Effector memory CD4-positive, alpha-beta T cell (primary cell): ENCODE results near the gene BDKRB2.
"Not testable (repeated sequence)": the region's sequence is repeated elsewhere in the genome, so short reads cannot be mapped to it uniquely, and the experiment has no call there.

Experiments used
- DNase-seq, 3 donors: peaks; one replicate each; pipeline ENCODE4 v3.0.0-alpha.2; 2020
- H3K27ac ChIP-seq: 2 replicates; pipeline ENCODE4 v1.7.0; 2013; ENCODE audit warnings: mild to moderate bottlenecking, low read length, moderate library complexity; ENCODE audit not compliant: insufficient read depth, poor library complexity, severe bottlenecking
- H3K27me3 ChIP-seq: replicated peaks from 2 replicates; pipeline ENCODE4 v1.7.0; 2013; ENCODE audit warnings: mild to moderate bottlenecking, low read length; ENCODE audit not compliant: insufficient read depth, control insufficient read depth, poor library complexity, severe bottlenecking
- H3K36me3 ChIP-seq: 2 replicates; pipeline ENCODE4 v1.7.0; 2013; ENCODE audit warnings: mild to moderate bottlenecking, low read length, moderate library complexity; ENCODE audit not compliant: control insufficient read depth, insufficient read depth
- H3K4me1 ChIP-seq: 2 replicates; pipeline ENCODE4 v1.7.0; 2013; ENCODE audit warnings: low read length, mild to moderate bottlenecking; ENCODE audit not compliant: control insufficient read depth, insufficient read depth, poor library complexity, severe bottlenecking
- H3K4me3 ChIP-seq: 2 replicates; pipeline ENCODE4 v1.7.0; 2013; ENCODE audit warnings: low read length, low read depth, mild to moderate bottlenecking; ENCODE audit not compliant: insufficient read depth, poor library complexity, severe bottlenecking
- H3K9me3 ChIP-seq: 2 replicates; pipeline ENCODE4 v1.7.0; 2013; ENCODE audit warnings: mild to moderate bottlenecking, low read length, moderate library complexity; ENCODE audit not compliant: control insufficient read depth

BDKRB2 gene

GRCh38 chr14:96238676-96239265 is 34.1 kb downstream of the BDKRB2 start:
- Histone ChIP-seq H3K4me3 (no peak overlapping the region), H3K27ac (no peak overlapping the region), H3K27me3 (no peaks in the 10 kb centered on the region), H3K4me1 (no peaks in the 10 kb centered on the region), H3K36me3 (no peaks in the 10 kb centered on the region), H3K9me3 (no peaks in the 10 kb centered on the region)
- no peak for DNase-seq

- no peaks in the 10 kb centered on the region for H3K4me1 ChIP-seq
- no peak for DNase-seq
Measured at GRCh38 chr14:96239711-96240141, 35.1 kb downstream of the BDKRB2 start.

GRCh38 chr14:96240641-96241040 is 36.0 kb downstream of the BDKRB2 start:
- Histone ChIP-seq H3K4me1 (no peaks in the 10 kb centered on the region), H3K36me3 (no peaks in the 10 kb centered on the region), H3K27ac (no peak overlapping the region), H3K27me3 (no peaks in the 10 kb centered on the region), H3K9me3 (no peaks in the 10 kb centered on the region), H3K4me3 (no peak overlapping the region)
- DNase-seq = no peak

More at GRCh38 chr14:96239711-96240141, 35.1 kb downstream of the BDKRB2 start:
- Histone ChIP-seq H3K27ac (no peak overlapping the region), H3K9me3 (no peaks in the 10 kb centered on the region), H3K27me3 (no peaks in the 10 kb centered on the region), H3K4me3 (no peak overlapping the region), H3K36me3 (no peaks in the 10 kb centered on the region)

- Histone ChIP-seq H3K27me3 (no peaks in the 10 kb centered on the region), H3K36me3 (no peaks in the 10 kb centered on the region), H3K4me3 (no peak overlapping the region), H3K27ac (no peak overlapping the region), H3K9me3 (no peaks in the 10 kb centered on the region), H3K4me1 (no peaks in the 10 kb centered on the region)
- no peak for DNase-seq
Measured at GRCh38 chr14:96242126-96242525, 37.5 kb downstream of the BDKRB2 start.

- Histone ChIP-seq H3K9me3 (no peaks in the 10 kb centered on the region), H3K36me3 (no peaks in the 10 kb centered on the region), H3K4me1 (no peaks in the 10 kb centered on the region), H3K27me3 (no peaks in the 10 kb centered on the region), H3K4me3 (no peak overlapping the region), H3K27ac (no peak overlapping the region)
- no peak for DNase-seq
Measured at GRCh38 chr14:96243785-96244184, 39.1 kb downstream of the BDKRB2 start.

- not testable (repeated sequence) for H3K27me3 ChIP-seq, H3K27ac ChIP-seq, DNase-seq, H3K36me3 ChIP-seq, H3K4me3 ChIP-seq, H3K9me3 ChIP-seq, H3K4me1 ChIP-seq
Measured at GRCh38 chr14:96245074-96245473, 40.4 kb downstream of the BDKRB2 start.

GRCh38 chr14:96245710-96246538 is 41.3 kb downstream of the BDKRB2 start:
- Histone ChIP-seq H3K9me3 (no peaks in the 10 kb centered on the region), H3K36me3 (no peaks in the 10 kb centered on the region), H3K27ac (no peak overlapping the region), H3K4me3 (no peak overlapping the region), H3K27me3 (no peaks in the 10 kb centered on the region), H3K4me1 (no peaks in the 10 kb centered on the region)
- no peak for DNase-seq

- no peaks in the 10 kb centered on the region for H3K9me3 ChIP-seq
- H3K27ac ChIP-seq = no peak overlapping the region
- H3K36me3 ChIP-seq = no peaks in the 10 kb centered on the region
- no peaks in the 10 kb centered on the region for H3K4me1 ChIP-seq
- no peak overlapping the region for H3K4me3 ChIP-seq
- H3K27me3 ChIP-seq = no peaks in the 10 kb centered on the region
- DNase-seq = no peak
Measured at GRCh38 chr14:96246539-96246847, 41.9 kb downstream of the BDKRB2 start.

GRCh38 chr14:96247031-96247430 is 42.4 kb downstream of the BDKRB2 start:
- no peaks in the 10 kb centered on the region for H3K27me3 ChIP-seq
- no peak for DNase-seq
- H3K4me1 ChIP-seq = no peaks in the 10 kb centered on the region
- no peaks in the 10 kb centered on the region for H3K36me3 ChIP-seq
- no peak overlapping the region for H3K27ac ChIP-seq
- no peaks in the 10 kb centered on the region for H3K9me3 ChIP-seq
- H3K4me3 ChIP-seq = no peak overlapping the region

GRCh38 chr14:96249029-96249428 is 44.4 kb downstream of the BDKRB2 start:
- Histone ChIP-seq H3K4me3 (no peak overlapping the region), H3K27ac (no peak overlapping the region), H3K36me3 (no peaks in the 10 kb centered on the region), H3K4me1 (no peaks in the 10 kb centered on the region), H3K9me3 (no peaks in the 10 kb centered on the region), H3K27me3 (no peaks in the 10 kb centered on the region)
- DNase-seq = no peak
